Stimulated activated CD4-positive, alpha-beta T cell treated with anti-CD3 and anti-CD28 coated beads, Interleukin-15, amount 100 ng/mL, for 1 hour (primary cell): ENCODE data around the gene HAPSTR1.

Experiments
- DNase-seq, 2 donors: peaks; one replicate each; pipeline ENCODE4 v3.0.0-alpha.2; 2020; ENCODE audit warnings: low read depth in 1 of 2, low spot score in 1 of 2

Gene HAPSTR1

DNA sequence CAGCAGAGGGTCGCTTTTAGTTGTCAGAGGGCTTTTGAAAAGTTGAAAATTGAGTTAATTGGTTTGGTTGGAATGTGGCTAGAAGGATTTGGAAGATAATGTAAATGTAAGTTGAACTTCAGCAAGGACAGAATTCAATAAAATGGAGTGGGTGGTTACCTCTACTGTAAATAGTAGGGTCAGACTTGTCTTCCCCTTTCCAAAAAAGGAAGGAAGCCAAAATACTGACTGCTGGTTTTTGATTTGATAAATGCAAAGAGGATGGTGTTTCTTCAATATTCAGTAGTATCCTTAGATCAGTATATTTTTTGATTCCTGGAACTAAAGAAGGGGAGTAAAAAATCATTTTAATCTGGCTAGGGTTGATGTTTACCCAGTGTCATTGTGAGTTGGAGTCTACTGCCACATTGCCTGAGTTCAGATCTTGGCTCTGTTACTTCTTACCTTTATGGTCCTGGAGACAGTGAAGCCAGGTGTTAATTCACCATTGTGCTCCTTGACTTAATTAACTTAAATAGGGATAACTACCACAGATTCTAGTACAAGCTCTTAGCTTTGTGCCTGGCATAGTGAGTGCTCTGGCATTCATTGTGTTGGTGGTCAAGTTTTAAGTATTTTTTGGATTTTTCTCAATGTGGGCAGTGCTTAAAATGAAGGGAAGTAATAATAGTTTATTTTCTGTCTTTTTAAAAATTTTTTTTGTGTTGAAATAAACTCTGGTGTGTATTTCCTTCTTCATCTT lies 4.4 kb downstream of the HAPSTR1 start:
- DNase-seq, result no peak

DNA sequence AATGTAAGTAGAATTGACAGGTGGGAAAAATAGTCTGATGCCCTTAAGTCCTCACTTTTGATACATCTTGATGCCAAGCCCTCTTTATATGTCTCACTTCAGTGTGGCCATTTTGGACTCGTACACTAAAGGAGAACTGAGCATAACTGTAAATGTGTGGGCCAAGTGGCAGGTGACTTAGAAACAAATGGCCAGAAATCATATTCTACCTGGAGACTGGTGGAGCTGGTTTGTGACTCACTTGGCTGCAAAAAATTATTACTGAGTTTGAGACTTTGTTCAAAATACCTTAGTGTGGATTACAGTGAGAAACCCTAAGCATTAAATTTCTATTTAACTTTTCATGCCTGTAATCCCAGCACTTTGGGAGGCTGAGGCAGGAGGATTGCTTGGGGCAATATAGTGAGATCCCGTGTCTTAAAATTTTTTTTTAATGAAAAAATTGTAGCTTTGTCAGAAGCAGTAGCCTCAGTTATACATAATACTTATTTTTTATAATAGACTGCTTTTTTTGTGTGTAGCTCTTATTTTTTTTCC lies 5.0 kb downstream of the HAPSTR1 start:
- no peak for DNase-seq

DNA sequence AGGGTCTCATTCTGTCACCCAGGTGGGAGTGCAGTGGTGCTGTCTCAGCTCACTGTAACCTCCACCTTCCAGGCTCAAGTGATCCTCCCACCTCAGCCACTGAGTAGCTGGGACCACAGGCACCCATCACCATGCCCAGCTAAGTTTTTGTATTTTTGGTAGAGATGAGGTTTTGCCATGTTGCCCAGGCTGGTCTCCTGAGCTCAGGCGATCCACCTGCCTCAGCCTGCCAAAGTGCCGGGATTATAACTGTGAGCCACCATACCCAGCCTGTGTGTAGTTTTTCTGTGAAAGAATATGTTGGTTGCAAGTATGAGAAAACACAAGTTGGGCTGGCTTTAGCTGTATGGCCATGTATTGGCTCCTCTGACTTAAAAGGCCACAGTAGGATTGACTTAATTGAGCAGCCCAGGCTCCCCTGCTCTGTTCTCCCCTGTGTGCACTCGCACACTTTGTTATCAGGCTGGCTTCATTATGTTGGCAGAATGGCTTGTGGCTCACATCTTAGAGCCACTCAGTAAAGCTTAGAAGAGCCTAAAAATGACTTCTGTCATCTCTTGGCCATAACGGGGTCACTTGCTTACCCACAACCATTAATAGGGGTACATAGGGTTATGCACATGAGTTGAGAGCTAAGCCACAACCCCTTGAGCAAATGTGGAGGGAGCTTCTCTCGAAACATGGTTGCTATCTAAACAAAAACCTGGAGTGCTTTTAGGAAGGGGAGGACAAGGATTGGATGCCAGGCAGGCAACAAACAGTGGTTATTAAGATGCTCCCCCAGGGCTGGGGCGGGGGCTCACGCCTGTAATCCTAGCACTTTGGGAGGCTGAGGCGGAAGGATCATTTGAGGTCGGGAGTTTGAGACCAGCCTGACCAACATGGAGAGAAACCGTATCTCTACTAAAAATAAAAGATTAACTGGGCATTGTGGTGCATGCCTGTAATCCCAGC lies 6.1 kb downstream of the HAPSTR1 start:
- no peak for DNase-seq

DNA sequence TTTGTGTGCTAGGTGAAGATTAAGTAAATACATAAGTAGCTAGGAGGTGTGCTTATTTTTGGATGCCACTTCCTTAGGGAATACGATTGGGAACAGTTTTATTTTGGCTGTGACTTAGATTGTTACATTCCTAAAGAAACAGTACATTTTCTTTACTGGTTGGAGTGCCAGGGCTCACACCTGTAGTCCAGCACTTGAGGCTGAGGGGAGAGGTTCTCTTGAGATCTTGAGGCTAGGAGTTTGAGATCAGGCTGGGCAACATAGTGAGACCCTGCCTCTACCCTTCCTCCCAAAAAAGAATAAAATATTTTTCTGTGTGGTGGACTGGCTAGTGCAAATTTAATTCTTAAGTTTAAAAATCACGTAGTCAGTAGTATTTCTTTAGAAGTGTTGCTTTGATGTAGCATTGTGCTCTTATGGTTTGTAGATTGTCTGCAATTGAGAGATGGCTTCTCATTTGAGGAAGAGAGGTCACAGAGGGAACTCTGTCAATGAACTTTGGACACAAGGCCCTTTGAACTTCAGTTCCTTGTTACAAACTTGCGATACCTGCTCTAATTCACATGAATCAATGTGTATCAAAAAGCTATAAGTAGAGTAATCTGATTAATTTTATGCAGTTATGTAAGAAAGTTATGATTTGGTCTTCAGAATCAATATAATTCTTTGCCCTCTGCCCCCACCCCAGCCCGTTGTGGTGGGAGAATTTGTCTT lies 7.1 kb downstream of the HAPSTR1 start:
- DNase-seq, result no peak

DNA sequence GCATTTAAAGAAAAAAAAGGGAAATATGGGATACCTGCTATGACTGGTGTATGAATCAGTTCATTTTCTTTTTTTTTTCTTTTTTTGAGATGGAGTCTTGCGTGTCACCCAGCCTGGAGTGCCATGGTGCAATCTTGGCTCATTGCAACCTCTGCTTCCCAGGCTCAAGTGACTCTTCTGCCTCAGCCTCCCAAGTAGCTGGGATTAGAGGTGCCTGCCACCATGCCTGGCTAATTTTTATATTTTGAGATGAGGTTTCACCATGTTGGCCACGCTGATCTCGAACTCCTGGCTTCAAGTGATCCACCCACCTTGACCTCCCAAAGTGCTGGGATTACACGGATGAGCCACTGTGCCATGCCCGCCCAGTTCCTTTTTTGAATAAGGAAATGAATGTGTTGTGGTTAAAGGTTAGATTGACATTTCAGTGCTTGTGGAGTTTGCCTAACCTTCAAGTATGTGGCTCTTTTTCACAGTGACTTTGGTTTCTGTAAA lies 7.7 kb downstream of the HAPSTR1 start:
- no peak for DNase-seq

DNA sequence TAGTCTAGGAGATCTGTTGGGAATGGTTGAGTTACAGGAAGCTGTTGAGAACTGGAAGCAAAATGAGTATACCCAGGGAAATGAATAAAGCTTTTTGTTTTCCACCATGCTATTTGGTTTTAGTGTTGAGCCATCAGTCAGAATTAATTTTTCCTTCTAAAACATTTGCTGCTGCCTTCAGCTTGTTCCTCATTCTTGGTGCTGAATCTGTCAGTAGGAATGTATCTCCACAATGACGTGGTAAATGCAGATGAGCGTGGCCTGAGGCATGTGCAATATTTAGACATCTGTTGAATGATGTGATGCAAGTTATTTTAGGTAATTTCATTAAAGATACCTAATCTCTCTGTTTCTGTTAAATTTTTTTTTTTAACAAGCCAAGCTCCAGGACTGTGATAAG lies 10.9 kb downstream of the HAPSTR1 start:
- no peak for DNase-seq

DNA sequence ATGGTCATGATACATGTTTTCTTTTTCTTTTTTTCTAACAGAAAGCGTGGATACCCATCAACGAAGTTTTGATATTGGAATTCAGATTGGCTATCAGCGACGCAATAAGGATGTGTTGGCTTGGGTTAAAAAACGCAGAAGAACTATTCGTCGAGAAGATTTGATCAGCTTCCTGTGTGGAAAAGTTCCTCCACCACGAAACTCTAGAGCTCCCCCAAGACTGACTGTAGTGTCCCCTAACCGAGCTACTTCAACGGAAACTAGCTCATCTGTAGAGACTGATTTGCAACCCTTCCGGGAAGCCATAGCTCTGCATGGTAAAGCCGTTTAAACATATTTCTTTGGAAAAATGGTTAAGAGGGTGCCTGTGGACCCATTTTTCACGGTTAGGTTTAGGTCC lies 11.5 kb downstream of the HAPSTR1 start:
- no peak for DNase-seq

DNA sequence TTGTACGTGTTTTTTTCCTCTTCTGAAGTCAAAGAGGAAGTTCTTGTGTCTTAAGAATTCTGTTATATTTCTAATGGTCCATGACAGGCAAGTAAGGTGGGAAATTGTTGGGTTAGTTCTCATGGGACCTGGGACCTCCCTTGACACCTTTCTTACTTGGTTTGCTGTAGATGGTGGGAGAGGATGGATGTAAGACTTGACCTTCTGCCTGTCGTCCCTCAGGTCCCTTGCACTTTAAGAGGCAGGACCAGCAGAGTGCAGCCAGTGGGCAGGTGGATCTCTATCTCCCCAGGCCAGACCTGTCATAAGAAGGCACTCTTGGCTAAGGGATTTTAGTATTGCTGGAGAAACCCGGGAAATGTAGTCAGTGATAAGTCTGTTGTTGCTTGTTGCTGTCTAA lies 12.1 kb downstream of the HAPSTR1 start:
- DNase-seq, result no peak

DNA sequence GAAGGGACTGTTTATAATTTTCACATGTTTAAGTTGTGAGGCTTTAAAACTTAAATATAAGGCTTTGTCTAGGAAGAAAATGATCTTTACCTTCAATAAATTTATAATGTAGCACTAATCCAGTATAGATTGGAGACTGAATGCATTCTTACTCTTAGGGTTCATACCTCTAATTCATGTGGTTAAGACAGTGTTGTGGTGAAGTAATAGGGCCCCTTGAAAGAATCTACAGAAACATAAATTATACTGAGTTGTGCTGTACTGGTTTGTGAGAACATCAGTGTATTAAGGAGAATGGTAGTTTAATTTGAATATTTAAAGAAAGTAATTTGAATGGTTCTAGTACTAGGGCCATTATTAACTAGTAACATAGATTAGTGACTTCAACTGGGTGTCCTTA lies 13.7 kb downstream of the HAPSTR1 start:
- DNase-seq, result no peak

DNA sequence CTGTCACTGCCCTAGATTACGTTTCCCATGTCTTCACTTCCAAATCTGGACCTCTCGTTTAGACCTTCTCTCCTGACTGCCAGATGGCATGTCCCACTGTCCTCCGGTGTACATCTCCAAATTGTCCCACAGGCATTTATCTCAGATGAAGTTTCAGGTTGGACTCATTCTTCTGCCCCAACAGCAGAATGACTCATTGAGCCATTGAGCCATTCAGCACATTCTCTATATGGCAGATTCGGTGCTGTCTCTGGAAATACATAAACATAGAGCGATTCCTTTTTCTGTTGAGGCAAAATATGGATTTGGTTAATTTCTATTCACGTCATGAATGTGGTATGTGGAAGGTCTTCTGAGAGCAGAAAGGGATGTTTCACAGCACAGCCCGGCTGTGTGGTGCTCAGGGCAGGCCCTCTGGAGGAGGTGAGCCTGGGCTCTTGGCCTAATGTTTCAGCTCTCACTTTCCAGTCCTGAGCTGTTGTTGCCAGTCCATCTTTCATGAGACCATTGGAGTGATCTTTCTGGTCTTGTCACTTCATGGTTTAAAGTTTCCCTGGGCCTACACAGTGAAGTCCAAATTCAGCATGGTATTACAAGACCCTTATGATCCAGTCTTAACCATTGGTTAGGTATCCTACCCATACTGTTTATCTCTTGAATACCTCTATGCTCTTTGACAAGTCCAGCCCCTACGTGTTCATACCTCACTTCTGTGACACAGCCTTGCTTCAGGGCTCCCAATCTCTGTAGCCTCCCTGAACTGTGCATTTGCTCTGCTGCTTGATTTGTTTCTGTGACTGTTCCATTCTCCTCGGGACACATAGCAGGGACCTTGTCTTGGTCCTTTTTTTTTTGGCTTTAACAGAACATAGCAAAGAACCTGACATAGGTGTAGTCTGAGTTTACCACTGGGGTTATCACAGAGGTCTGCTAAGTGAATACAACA lies 15.9 kb downstream of the HAPSTR1 start:
- no peak for DNase-seq

DNA sequence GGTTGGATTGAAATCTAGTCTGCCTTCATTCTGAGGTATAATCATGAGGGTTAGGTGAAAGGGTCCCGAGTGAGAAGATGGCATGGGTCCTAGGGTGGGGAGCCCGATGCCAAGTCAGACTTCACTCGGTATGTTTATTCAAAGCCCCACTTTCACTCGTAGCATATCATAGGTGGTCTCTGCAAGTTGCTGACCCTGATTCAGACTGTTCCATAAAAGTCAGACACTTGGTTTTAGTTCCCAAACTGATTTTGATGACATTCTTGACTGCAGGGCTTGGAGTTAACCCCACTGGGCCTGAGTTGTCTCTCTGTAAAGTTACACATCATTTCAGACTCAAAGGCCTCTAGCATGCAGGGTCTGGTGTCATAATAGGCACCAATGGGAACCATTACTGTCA lies 17.8 kb downstream of the HAPSTR1 start:
- DNase-seq, result no peak

DNA sequence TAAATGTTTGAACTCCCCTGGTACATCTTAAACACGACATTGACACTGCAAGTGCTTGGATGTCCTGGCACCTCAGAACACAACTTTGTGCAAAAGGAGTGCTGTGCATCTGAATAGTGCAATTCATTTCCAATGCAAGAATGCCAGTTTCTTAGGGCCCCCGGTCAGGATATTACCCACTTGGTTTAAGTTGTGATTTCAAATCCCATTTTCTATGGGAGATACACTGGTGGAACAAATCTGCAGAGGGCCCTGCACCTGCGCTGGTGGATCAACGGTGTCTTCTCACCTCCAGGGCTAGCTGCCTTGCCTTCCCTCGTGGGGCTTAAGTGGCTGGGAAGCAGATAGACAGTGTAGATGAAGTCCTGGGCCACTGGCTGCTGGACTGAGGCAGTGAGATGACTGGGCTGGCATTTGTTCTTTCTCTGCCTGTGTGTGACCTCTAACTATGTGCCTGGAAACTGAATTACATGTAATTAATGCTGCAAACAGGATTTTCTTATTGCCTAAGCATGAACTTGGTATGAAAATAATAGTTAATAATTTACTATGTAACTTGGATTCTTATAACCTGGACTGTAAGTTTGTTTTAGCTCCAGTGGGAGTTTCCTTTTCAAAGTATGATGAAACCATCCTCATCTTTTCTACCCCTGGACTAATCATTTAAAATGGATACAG lies 20.9 kb downstream of the HAPSTR1 start:
- DNase-seq, result no peak

DNA sequence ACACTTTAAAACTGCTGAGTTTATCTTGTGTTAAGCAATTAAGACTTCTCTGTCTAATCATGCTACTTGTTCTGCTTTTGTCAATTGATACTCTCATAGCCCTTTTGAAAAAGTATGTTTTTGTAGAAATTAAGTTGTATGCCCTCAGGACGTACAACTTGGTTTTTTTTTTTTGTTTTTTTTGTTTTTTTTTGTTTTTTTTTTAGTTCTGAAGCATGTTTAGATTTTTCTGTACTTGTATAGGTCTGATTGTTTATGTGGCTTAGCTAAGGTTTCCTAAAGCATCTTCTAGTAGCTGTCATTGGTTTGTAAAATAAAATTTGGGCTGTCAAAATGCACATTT lies 21.4 kb downstream of the HAPSTR1 start:
- no peak for DNase-seq

DNA sequence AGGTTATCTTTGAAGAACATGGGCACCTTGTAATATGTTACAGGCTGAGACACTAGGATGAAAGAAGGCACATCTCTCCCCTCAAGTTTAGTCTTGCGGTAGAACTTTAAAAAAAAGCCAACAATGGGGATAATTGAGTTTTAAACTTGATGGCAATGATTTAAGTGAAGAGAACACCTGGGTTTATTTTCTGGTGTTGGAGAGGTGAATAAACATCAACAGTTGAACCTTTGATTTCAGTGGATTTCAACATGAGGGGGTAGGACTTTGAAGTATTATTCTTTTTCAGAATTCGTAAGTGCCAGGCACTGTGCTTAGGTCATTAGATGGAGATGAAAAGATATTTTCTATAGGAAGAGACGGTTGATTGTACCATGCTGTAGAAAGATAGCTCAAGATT lies 22.3 kb downstream of the HAPSTR1 start:
- no peak for DNase-seq

DNA sequence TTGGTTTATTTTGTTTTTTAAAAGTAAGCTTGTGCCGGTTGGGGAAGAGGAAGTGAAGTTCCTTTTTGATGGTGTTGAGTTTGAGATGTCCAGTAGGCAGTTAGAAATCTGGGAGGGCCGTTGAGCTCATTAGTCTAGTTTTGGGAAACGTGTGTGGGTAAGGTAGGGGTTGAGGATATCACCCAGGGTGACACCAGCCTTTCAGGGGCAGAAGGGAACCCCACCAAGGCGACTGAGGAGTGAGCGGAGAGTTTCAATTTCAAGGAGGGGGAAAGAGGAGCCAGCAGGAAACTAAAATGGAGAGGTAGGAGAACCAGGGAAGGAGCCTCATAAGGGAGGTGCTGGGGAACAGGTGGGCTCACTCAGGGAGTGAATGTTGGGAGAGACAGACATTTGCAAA lies 22.7 kb downstream of the HAPSTR1 start:
- no peak for DNase-seq

DNA sequence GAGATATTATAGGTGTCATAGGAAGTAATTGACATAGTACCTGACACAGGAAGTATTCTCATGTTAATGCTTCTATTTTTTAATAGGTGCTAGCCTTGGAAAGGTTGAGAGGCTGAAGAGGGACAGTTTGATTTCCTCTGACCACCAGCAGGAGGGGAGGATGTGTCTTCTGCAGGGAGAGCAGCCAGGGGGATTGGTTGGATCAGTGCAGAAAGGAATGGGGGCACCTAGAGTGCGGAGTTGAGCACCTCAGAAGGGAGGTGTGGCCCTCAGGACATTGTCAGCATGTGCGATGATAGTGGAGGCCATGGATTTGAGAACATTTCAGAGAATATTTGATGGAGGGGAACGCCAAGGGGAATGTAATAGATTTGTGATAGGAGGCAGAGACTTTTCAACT lies 23.4 kb downstream of the HAPSTR1 start:
- no peak for DNase-seq

DNA sequence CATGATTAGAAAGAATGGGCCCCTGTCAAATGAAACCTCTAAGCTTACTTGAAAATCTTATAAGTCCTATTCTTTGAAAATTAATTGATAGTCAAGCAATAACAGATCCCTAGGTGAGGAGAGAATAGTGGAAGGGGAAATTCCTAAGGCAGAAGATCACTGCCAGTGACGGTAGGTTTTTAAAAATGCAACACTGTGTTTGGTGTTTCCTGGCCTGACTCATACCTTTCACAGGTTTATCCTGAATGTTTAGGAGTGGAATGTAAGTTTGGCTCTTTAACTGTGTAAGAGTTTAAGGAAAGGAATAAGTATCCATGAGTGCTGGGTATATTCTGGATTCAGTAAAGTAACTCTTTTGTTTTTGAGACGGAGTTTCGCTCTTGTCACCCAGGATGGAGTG lies 23.8 kb downstream of the HAPSTR1 start:
- DNase-seq, result no peak

DNA sequence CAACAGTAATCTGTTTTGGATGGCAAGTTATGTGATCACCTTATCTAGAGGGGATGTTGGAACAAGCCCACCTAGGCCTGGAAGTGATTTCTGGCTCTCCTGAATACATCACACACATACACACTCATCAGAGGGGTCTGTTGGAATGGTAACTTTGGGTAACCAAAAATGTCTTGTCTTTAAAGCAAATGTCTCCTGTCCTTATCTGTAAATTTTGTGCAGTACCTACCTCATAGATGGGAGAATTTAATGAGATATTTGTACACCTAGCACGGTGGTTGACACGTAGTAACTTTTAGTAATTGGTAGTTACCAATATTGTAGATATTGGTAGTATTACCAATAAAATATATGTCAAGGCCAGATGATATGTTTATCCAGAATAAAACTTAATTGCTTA lies 24.7 kb downstream of the HAPSTR1 start:
- DNase-seq, result no peak

DNA sequence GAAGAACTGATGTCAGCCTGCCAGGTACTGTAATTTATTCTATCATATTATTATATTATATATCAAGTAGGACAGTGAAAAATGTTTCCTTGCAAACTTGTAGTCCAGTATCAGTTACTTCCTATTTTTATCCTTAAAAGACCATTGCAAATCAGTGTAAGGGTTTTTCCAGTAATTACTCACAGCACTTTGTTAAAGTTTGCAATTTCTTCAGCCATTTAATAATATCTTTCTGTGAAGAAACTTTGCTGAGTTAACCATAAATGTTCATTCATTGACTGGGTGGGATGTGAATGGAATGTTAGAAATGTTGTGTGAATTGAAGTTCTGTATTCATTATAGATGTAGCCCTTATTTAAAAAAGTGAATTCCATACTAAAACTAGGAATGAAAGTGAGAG lies 26.7 kb downstream of the HAPSTR1 start:
- no peak for DNase-seq

DNA sequence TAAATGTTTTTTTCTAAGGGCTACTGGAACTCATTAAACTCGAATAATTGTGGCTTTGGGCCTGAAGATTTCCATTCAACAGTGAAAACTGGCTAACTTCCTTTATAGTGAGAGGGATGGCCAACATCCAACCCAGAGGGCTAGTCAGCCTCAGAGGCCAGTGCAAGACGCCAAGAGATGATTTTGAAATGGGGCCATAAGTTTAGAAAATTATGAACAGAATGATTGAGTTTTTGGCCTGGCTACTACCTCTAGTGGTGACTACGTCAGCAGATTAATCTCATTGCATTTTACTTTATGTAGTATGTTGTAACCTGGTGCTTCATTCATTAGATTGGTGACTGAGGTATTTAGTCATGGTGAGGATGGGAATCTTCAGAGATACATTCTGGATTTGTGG lies 28.4 kb downstream of the HAPSTR1 start:
- DNase-seq, result no peak
